GM18502 (cell line): ENCODE data around the gene PTGR1.
"Not testable (repeated sequence)": the region's sequence is repeated elsewhere in the genome, so short reads cannot be mapped to it uniquely, and the experiment has no call there.

Source experiments
- ATAC-seq: cut with Tn5 transposase; IDR thresholded peaks from one replicate; pipeline ENCODE4 v1.9.1; 2021; ENCODE audit warnings: mild to moderate bottlenecking; ENCODE audit not compliant: unreplicated experiment, poor library complexity

The PTGR1 gene

DNA sequence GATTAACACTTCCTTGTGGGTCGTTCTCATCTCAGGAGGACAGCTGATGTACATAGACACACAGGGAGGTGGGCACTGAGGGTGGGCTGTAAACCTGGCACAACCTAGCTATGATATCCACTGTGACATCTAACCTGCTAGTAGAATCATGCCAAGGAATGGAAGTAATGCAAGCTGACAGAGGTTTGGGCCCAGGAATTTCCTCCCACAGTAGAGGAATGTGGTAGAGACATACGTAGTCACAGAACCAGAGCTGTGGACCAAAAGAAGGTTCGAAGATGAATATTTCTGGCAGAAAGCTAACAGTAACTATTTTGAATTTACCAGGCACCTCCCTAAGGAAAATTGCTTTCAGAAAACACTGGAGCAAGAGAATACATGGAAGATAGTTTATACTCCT, 16.5 kb upstream of the PTGR1 start:
- no peak for ATAC-seq

DNA sequence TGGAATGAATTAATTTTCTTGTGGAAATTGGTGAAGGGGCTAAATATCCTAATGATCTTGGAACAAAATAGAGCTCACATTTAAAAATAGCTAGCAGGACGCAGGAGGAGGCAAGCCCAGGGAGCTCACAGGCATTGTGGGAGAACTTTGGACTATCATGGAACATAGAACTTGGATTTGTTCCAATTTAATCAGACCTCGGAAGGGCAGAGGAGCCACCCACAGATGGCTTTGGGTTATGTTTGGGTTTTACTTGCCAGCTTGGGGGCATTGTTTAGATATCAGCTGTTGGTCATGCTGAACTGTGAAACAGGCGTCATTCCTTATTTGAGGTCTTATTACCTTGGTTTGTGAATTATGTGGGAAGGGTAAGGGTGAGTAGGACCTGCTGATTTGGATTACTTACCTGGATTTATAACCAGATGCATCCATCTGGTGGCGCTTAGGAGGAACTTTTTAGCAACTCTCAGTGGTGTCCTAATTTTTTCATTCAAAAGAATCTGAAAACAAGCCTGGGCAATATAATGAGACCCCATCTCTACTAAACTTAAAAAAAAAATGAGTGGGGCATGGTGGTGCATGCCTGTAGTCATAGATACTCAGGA, 14.1 kb upstream of the PTGR1 start:
- no peak for ATAC-seq

DNA sequence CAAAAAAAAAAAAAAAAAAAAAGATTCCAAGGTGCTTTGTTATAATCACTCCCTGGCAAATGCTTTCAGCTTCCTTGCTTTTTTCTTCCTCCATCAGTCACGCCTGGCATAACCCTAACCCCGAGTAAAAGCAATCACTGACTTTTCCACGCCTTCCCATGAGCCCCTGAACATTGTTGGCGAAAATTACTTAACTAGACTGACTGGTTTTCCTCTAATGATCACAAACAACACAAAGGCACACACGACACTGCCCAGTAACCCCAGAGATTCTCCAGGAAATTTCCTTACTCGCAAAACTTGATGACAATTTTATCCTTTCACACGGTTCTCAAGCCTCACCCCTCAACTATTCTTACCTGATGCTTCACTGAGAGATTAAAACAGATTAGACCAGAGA, 11.4 kb upstream of the PTGR1 start:
- no peak for ATAC-seq

DNA sequence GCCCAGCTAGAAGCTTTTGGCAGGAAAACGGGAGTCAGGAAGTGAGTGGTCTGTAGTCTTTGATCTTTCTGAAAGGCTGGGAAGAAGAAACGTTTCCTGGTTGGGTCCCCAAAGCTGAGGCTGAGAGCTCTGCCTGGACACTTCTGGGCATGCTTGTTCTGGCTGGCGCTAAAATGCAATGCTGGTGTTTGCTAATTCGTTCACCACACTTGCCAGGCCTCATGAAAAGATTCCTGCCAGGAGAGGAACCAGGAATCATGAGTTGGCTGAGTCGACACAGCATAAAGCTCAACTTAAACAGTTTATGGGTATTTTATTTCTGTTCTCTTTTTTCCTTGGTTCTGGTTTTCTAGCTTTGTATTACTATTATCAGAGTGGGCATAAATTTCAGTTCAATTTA, 10.7 kb upstream of the PTGR1 start:
- no peak for ATAC-seq

DNA sequence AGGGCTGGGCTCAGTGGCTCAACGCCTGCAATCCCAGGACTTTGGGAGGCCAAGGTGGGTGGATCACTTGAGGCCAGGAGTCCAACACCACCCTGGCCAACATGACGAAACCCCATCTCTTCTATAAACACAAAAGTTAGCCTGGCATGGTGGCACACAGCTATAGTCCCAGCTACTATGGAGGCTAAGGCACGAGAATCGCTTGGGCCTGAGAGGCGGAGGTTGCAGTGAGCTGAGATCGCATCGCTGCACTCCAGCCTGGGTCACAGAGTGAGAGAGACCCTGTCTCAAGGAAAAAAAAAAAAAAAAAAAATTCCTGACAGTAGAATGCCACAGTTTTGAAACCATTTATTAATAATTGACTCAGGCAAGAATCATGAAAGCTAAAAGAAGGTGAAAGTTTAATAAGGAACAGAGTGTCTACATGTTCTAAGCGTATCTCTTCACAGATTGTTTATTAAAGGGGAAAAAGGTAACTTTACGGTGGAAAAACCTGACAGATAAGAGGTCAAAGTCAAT, 5.7 kb upstream of the PTGR1 start:
- ATAC-seq = no peak

DNA sequence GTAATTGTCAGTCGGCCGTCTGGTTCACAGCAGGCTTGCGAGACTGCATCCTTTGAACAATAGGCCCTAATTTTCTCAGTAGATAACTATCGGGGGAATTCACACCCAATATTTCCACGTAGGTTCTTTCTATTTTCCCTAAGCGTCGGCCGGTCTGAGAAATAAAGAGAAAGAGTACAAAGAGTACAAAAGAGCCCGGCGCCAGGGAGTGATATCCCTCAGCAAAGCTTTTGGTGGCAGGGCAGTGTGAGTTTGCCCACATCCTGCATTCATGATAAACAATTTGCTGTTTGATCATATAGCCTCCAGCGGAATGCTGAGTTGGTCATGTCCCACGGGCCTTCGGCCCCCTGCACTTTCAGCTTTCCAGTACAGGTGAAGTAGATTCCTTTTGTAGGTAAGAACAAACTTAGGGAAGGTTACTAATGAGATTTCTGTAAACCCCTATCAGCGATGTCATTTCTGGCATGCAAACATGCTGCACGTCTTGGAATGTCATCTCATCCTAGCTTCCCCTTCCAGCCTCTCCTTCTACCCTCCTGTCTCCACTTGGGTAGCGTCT, 4.7 kb upstream of the PTGR1 start:
- ATAC-seq = no peak

DNA sequence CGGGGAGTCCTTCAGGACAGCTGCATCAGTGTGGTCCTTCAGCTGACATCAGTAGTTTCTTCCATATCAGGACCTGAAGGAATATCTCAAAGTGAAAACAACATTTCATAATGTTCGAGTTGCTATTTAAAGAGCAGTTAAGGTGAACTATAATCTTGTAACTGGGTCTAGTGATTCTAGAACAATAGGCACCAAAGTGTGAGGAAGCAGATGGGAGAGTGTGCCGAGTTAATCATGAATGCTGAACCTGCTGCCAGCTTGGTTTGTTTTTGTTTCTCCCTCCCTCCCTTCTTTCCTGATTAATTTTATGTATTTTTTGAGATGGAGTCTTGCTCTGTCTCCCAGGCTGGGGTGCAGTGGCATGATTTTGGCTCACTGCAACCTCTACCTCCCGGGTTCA, 3.6 kb upstream of the PTGR1 start:
- no peak for ATAC-seq

DNA sequence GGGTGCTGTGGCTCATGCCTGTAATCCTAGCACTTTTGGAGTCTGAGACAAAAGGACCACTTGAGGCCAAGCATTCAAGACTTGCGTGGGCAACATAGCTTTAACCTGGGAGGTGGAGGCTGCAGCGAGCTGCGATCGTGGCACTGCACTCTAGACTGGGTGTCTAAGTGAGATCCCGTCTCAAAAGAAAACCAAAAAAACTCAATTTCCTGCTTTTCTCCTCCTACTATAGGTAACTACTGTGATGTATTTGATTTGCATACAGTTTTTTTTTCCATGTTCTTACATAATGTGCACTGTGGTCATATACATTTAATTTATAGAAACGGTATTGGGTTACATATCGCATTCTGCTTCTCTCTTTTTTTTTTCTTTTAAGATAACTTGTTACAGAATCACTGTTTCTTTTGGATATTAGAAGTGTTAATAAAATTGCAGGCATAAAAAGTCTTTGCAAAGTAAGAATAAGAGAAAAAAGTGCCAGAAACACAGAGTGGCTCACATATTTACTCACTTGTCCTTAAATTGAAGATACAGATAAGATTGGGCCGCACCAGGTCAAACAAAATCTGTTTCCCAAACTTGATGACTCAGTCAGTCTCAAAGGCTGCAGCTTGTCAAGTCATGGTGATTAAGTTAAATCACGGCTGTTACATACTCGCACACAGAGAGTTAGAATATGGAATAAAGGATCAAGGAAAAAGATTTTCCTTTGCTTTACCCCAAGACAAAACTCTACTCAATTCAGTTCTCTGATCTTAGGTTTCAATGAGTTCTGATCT, 2.0 kb upstream of the PTGR1 start:
- ATAC-seq = no peak

DNA sequence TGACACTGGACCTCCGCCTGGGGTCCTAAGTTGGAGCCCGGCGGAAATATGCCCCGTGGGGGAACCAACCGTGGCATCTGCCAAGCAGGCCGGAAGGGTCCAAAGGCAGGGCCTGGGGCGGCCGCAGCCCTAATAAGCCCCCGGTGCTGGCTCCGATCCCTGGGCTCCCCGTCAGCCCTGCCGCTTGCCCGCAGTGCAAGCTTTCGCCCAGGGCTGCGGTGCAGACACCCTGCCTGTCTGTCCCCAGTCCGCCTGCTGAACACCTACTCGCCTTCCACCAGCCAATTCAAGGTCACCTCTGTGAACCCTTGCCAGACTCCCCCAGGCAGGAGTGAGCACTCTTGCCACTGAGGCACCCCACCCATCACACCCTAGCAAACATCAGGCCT, 502 bp upstream of the PTGR1 start:
- no peak for ATAC-seq

DNA sequence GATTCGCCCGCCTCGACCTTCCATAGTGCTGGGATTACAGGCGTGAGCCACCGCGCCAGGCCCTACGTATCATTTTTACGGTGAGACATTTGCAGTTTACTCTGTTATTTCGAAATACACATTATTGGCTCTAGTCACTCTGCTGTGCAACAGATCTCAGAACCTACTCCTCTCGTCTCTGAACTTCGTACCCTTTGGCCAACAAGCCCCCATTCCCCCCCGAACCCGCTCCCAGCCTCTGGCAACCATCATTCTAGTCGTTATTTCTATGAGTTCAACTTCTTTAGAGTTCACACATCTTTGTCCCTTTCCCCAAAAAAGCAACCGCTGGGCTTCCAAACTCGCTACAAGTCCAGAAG, 735 bp downstream of the PTGR1 start:
- ATAC-seq = no peak

DNA sequence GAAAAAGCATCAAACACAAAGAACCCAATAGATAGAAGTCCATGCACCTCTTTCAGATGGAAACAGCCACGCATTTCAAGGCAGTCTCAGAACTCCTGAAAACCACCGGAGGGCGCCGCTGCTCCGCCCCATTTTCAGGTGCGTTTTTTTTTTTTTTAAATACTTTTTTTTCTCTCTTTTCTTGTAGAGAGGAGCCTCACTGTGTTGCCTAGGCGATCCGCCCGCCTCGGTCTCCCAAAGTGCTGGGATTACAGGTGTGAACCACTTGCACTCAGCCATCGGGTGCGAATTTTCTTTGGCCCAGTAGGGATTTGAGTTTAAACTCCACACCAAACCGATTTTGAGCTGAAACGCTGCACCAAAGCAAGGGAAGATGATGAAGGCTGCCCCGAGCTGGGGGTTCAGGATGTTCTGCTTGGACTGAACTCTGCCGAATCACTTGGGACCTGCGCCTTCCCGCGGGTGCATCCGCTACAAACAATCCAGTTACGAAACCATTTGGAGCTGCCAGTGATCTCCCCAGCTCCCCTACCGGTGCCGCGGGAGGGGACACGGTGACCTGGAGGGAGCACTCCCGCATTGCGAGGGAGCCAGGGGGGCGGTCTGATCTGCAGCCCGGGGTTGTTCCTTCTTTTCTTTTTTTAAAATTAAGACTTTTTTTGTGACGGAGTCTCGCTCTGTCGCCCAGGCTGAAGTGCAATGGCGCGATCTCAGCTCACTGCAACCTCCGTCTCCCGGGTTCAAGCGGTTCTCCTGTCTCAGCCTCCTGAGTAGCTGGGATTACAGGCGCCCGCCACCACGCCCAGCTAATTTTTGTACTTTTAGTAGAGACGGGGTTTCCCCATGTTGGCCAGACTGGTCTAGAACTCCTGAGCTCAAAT, 1.4 kb downstream of the PTGR1 start:
- ATAC-seq = no peak

DNA sequence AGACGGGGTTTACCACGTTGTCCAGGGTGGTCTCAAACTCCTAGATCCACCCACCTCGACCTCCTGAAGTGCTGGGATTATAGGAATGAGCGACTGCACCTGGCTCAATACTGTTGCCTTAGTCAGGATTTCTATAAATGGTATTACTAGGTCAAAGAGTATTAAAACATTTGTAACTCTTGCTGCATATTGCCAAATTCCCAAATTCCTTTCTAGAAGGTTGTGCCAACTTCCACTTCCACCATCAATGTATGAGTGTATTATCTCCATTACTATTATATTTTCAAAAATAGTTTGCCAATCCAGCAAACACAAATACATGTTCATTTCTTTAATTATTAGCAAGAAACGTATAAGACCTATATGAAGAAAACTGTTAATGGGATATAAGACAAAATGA, 10.6 kb downstream of the PTGR1 start:
- no peak for ATAC-seq

DNA sequence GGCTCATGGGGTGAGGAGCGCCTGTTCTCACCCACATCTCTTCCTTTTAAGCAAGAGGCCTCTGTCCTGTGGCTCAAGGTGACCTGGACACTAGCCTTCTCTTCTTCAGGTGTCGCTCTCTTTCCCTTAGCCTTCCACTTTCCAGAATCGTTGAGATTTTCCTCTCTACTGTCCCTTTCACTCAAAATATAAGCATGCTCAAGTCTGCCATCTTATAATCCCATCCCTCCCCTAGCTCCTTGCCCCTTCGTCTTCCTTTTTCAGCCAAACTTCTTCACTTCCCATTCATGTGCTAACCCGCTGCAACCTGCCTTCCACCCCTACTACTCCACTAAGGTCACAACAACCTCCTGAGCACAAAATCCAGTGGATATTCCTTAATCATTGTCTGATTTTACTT, 13.1 kb downstream of the PTGR1 start:
- ATAC-seq = no peak

DNA sequence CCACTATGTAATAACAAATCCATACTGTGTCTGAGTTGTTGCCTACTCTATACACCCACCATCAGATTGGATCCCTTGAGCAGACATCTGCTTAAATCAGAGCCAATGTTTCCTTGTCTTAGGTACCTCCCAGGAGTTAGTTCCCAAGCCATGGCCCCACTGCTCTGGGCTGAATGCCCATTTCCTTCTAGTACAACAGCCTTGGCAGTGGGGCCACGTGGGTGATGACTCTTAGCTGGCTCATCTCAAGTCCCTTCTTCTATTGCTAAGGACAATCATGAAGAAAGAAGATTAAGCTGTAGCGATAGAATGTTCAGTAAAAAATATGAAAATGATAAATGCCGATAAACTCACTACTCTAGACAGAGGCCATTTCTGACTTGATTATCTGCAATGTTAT, 16.6 kb downstream of the PTGR1 start:
- ATAC-seq = no peak

DNA sequence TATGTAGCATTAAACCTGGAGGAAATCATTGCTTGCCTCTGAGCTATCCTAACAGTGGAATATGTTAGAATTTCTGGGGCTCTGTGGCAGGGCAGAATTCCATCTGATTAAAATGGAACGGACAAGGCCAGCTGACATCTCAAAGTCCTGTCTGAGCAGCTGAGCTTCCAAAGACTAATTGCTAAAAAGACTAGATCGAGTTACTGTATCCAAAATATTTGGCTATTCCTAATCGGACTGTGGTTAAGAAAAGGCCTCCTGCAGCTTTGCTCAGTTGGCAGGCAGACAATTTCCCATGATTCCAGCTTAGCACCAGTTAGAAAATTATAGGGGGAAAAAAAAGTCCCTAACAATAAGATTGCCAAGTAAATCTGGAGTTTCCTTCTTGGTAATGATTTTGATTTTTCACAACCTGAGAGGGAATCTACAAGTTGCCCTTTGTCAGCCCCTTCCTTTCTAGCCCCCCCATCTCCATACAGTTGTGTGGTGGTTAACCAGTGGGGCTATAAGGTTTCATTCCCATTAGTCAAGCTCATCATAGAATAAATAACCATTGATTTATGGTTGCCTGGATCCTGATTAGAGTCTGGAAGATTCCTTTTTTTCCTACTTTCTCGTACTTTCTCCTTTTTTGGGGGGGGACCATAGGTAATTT, 26.4 kb downstream of the PTGR1 start:
- ATAC-seq = no peak

DNA sequence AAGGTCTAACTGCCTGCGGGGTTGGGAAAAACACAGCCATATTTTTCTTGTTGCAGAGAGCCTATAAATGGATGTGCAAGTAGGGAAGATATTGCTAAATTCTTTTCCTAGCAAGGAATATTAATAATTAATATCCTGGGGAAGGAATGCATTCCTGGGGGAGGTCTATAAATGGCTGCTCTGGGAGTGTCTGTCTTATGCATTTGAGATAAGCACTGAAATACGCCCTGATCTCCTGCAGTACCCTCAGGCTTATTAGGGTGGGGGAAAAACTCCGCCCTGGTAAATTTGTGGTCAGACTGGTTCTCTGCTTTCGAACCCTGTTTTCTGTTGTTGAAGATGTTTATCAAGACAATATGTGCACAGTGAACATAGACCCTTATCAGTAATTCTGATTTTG, 31.3 kb downstream of the PTGR1 start:
- not testable (repeated sequence) for ATAC-seq

DNA sequence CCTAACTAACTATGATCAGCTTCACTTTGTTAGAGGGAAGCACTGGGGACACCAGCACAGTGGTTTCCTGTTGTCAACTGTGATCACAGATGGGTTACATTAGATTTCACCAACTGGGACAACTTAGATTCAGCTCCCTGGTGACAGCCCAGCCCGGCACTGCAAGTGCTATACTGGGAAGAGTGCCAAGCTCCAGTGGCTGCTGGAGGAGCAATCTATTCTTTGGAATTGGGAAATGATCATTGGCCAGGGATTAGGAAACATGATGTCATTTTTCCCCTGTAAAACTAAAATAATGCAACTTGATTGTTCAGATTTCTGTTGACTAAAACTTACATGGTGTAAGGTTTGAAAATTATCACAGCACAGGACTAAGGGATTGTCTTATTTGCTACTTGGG, 33.2 kb downstream of the PTGR1 start:
- ATAC-seq = no peak

DNA sequence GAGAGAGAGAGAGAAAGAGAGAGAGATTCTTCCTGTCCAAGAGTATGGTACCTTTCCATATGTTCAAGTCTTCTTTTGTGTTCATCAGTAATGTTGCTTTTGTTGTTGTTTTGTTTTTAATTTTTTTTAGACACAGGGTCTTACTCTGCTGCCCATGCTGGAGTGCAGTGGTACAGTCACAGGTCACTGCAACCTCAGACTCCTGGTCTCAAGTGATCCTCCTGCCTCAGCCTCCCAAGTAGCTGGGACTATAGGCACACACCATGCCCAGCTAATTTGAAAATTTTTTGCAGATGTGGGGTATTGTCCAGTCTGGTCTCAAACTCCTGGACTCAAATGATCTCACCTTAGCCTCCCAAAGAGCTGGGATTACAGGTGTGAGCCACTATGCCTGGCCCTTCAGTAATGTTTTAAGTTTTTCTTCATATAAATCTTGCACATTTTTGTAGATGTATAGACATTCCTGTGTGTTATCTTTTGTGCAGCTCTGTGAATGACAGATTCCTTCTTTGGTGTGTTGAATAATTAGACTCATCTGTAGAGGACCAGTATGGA, 38.2 kb downstream of the PTGR1 start:
- ATAC-seq = no peak

DNA sequence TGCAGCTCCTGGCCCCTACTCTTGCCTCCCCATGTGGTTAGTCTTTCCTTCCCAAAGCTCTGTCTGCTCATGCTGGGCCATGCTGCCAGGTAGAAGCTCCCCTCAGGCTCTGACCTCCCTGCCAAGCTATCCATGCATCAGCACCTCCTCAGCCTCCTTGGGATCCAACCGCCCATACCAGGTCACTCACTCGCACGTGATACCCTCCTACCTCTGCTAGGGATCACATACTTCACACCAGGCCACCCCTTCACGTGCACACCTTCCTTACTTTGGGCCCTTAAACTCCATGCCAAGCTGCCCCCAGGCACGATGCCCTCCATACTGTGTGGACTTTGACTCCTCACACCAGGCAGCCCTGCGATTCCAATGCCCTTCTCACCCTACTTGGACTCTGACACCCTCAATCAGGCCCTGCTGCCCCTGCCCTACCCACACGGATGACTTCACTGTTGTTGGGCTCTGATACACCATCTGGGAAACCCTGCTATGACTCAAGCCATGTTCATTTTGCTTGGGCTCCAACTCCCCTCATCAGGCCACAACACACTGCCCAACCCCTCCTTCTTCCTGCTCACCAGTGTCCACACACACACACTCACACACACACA, 40.3 kb downstream of the PTGR1 start:
- no peak for ATAC-seq

DNA sequence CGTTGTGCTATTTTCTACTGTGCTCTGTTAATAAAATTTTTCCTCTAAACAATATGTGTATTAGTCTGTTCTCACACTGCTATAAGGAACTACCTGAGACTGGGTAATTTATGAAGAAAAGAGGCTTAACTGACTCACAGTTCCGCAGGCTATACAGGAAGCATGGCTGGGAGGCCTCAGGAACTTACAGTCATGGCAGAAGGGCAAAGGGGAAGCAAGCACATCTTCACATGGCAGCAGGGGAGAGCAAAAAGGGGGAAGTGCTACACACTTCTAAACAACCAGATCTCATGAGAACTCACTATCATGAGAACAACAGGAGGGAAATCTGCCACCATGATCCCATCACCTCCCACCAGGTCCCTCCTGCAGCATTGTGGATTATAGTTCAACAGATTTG, 44.0 kb downstream of the PTGR1 start:
- not testable (repeated sequence) for ATAC-seq
